Sigmoid colon (tissue), 7 donors: ENCODE results near the gene NF2. TPM values are rescaled to one million over a fixed set of nuclear protein-coding genes. Genes with fewer than 3 reads are reported as not detected.

ENCODE experiments used
- DNase-seq: peaks from one replicate; pipeline ENCODE4 v3.0.0-alpha.2; 2019
- H3K27ac ChIP-seq, 4 donors: fragments of 200-600 bp; sonication (generic); one replicate each; pipeline ENCODE4 v1.5.1; 2016 to 2019; ENCODE audit warnings: mild to moderate bottlenecking in 1 of 4
- H3K27me3 ChIP-seq, 3 donors: fragments of 200-600 bp; sonication (generic); one replicate each; pipeline ENCODE4 v1.5.1; 2019; ENCODE audit warnings: mild to moderate bottlenecking in 1 of 3
- H3K36me3 ChIP-seq, 4 donors: fragments of 200-600 bp; sonication (generic); one replicate each; pipeline ENCODE4 v1.5.1; 2016 to 2019
- H3K4me1 ChIP-seq, 4 donors: fragments of 200-600 bp; sonication (generic); one replicate each; pipeline ENCODE4 v1.5.1; 2017 to 2019
- H3K4me3 ChIP-seq, 4 donors: fragments of 200-600 bp; sonication (generic); one replicate each; pipeline ENCODE4 v1.5.1; 2017 to 2019; ENCODE audit warnings: mild to moderate bottlenecking in 2 of 4, moderate library complexity in 1 of 4
- H3K9me3 ChIP-seq, 4 donors: fragments of 200-600 bp in 3 of 4; sonication (generic) in 3 of 4; one replicate each; pipeline versions ENCODE4 v1.5.1 to v1.6.1; 2013 to 2019
- CTCF ChIP-seq, 4 experiments: fragments of 450-650 bp in 3 of 4; fragments of 200-600 bp in 1 of 4; IDR thresholded peaks; one replicate each; pipeline ENCODE4 v1.5.1; 2016 to 2019; ENCODE audit warnings: antibody characterized with exemption in 4 of 4, mild to moderate bottlenecking in 3 of 4, moderate library complexity in 2 of 4
- EP300 ChIP-seq, 4 donors: sonication (generic); formaldehyde crosslinking; IDR thresholded peaks; one replicate each; pipeline ENCODE4 v1.6.1; 2017; ENCODE audit warnings: antibody characterized with exemption in 4 of 4
- POLR2A ChIP-seq, 2 donors: fragments of 450-650 bp; IDR thresholded peaks; one replicate each; pipeline ENCODE4 v1.6.1; 2016; ENCODE audit warnings: antibody characterized with exemption in 2 of 2, mild to moderate bottlenecking in 2 of 2, moderate library complexity in 2 of 2
- POLR2AphosphoS5 ChIP-seq, 4 donors: sonication (generic); formaldehyde crosslinking; IDR thresholded peaks; one replicate each; pipeline ENCODE4 v1.6.1; 2017; ENCODE audit warnings: antibody characterized with exemption in 4 of 4
- WGBS, 2 donors: extraction: QIAGEN DNeasy Blood & Tissue Kit; methylation state at CpG; one replicate each; pipeline ENCODE4 v1.1.7; 2013; 5-methylcytosine and 5-hydroxymethylcytosine counted together
- intact Hi-C: fragments of 100-400 bp; cut with DNase I; formaldehyde crosslinking; loops from one replicate; pipeline ENCODE4 v1.15.1; 2023
- polyA plus RNA-seq, 3 donors: library from polyadenylated mRNA; stranded (reverse); fragments of 200-250 nt; gene quantifications; one replicate each; pipeline ENCODE4 v1.2.3, GENCODE V29; 2013
- total RNA-seq, 4 donors: library from RNA; depleted of rRNA; stranded (reverse); fragments of >200 nt; gene quantifications; one replicate each; pipeline ENCODE4 v1.1.0, GENCODE V29; 2016
- donor health status: healthy with polysubstance abuse.
- donor health status: Bipolar disorder and iron deficiency.
- donor health status: healthy.

NF2 gene
- total and polyA plus RNA-seq, 7 donors = 3.6 to 34.3 (median 18.7) TPM

GRCh38 chr22:29740216-29740615 lies 136.8 kb downstream of the NF2 start:
- no peaks in the 10 kb centered on the region for H3K27me3 ChIP-seq
- H3K4me3 ChIP-seq = no peak overlapping the region
- 98% methylated on average over 5 of the region's 5 CpGs for WGBS, 2 donors
- H3K27ac ChIP-seq = no peak overlapping the region
- H3K36me3 ChIP-seq = peaks cover 0 to 58% (median 9%) of the 10 kb centered on the region in 4 donors
- DNase-seq = no peak
- H3K9me3 ChIP-seq = no peaks in the 10 kb centered on the region
- no peaks in the 10 kb centered on the region for H3K4me1 ChIP-seq
- intact Hi-C loops = no loop called here
- TF ChIP-seq POLR2AphosphoS5 (IDR thresholded peaks at IDR 0.05) (no peak), POLR2A (IDR thresholded peaks at IDR 0.05) (no peak), CTCF (IDR thresholded peaks at IDR 0.05) (no peak), EP300 (IDR thresholded peaks at IDR 0.05) (no peak)

GRCh38 chr22:29741926-29742325 lies 138.5 kb downstream of the NF2 start:
- Histone ChIP-seq H3K4me3 (no peak overlapping the region), H3K9me3 (no peaks in the 10 kb centered on the region), H3K27me3 (no peaks in the 10 kb centered on the region), H3K4me1 (no peaks in the 10 kb centered on the region), H3K27ac (no peak overlapping the region), H3K36me3 (peaks cover 0 to 73% (median 13%) of the 10 kb centered on the region in 4 donors)
- no peak for TF ChIP-seq POLR2AphosphoS5 (IDR thresholded peaks at IDR 0.05)
- no peak for TF ChIP-seq EP300 (IDR thresholded peaks at IDR 0.05)
- no peak for TF ChIP-seq POLR2A (IDR thresholded peaks at IDR 0.05)
- TF ChIP-seq CTCF (IDR thresholded peaks at IDR 0.05) = no peak
- intact Hi-C loops = no loop called here
- no peak for DNase-seq
- 92 to 95% methylated on average over 2 of the region's 2 CpGs for WGBS, 2 donors

- H3K27me3 ChIP-seq = no peaks in the 10 kb centered on the region
- H3K27ac ChIP-seq = no peak overlapping the region
- no peak overlapping the region for H3K4me3 ChIP-seq
- TF ChIP-seq POLR2A (IDR thresholded peaks at IDR 0.05) (no peak), POLR2AphosphoS5 (IDR thresholded peaks at IDR 0.05) (no peak), EP300 (IDR thresholded peaks at IDR 0.05) (no peak), CTCF (IDR thresholded peaks at IDR 0.05) (no peak)
- H3K9me3 ChIP-seq = no peaks in the 10 kb centered on the region
- H3K4me1 ChIP-seq = no peaks in the 10 kb centered on the region
- 68 to 83% methylated on average over 13 of the region's 13 CpGs for WGBS, 2 donors
- intact Hi-C loops = no loop called here
- peaks cover 0 to 77% (median 15%) of the 10 kb centered on the region in 4 donors for H3K36me3 ChIP-seq
- DNase-seq = no peak
These were observed 138.9 kb downstream of the NF2 start for GRCh38 chr22:29742326-29742725.

- H3K27ac ChIP-seq = no peak overlapping the region
- no peak for DNase-seq
- TF ChIP-seq POLR2A (IDR thresholded peaks at IDR 0.05) (no peak), EP300 (IDR thresholded peaks at IDR 0.05) (no peak), POLR2AphosphoS5 (IDR thresholded peaks at IDR 0.05) (no peak), CTCF (IDR thresholded peaks at IDR 0.05) (no peak)
- no peaks in the 10 kb centered on the region for H3K27me3 ChIP-seq
- H3K4me1 ChIP-seq = no peaks in the 10 kb centered on the region
- H3K4me3 ChIP-seq = no peak overlapping the region
- intact Hi-C loops = no loop called here
- H3K9me3 ChIP-seq = no peaks in the 10 kb centered on the region
- peaks cover 10 to 68% (median 21%) of the 10 kb centered on the region in 4 donors for H3K36me3 ChIP-seq
- 80 to 82% methylated on average over 8 of the region's 8 CpGs for WGBS, 2 donors
These were observed 141.5 kb downstream of the NF2 start for GRCh38 chr22:29744902-29745301.

GRCh38 chr22:29747832-29748231 lies 144.4 kb downstream of the NF2 start:
- no peak for TF ChIP-seq EP300 (IDR thresholded peaks at IDR 0.05)
- TF ChIP-seq CTCF (IDR thresholded peaks at IDR 0.05) = no peak
- no peak for TF ChIP-seq POLR2AphosphoS5 (IDR thresholded peaks at IDR 0.05)
- no peak for TF ChIP-seq POLR2A (IDR thresholded peaks at IDR 0.05)
- Histone ChIP-seq H3K27ac (no peak overlapping the region), H3K4me3 (no peak overlapping the region), H3K4me1 (no peaks in the 10 kb centered on the region), H3K27me3 (no peaks in the 10 kb centered on the region), H3K36me3 (peaks cover 10 to 44% (median 17%) of the 10 kb centered on the region in 4 donors), H3K9me3 (no peaks in the 10 kb centered on the region)
- 68 to 90% methylated on average over 7 of the region's 7 CpGs for WGBS, 2 donors
- no peak for DNase-seq
- intact Hi-C loops = no loop called here
